Progenitor cell of endocrine pancreas (in vitro differentiated cells): ENCODE results near the gene IL21R. TPM values are rescaled to one million over a fixed set of nuclear protein-coding genes. Genes with fewer than 3 reads are reported as not detected.

Experiments
- DNase-seq: peaks from one replicate; pipeline ENCODE4 v3.0.0; 2021; ENCODE audit warnings: low spot score; ENCODE audit not compliant: unreplicated experiment
- H3K27ac Mint-ChIP-seq: 2 replicates; pipeline ENCODE4 v1.8.0; 2021; ENCODE audit warnings: mild to moderate bottlenecking, moderate library complexity, mixed read lengths
- H3K27me3 Mint-ChIP-seq: 2 replicates; pipeline ENCODE4 v1.8.0; 2021; ENCODE audit warnings: mixed read lengths
- H3K36me3 Mint-ChIP-seq: 2 replicates; pipeline ENCODE4 v1.8.0; 2022; ENCODE audit warnings: mixed read lengths; ENCODE audit not compliant: insufficient read depth
- H3K4me1 Mint-ChIP-seq: 2 replicates; pipeline ENCODE4 v1.8.0; 2021; ENCODE audit warnings: low read depth, mixed read lengths
- H3K4me3 Mint-ChIP-seq: 2 replicates; pipeline ENCODE4 v1.8.0; 2021; ENCODE audit warnings: low read depth, mild to moderate bottlenecking, moderate library complexity, mixed read lengths
- H3K9me3 Mint-ChIP-seq: 2 replicates; pipeline ENCODE4 v1.8.0; 2021; ENCODE audit warnings: low read depth, mixed read lengths
- total RNA-seq: library from RNA; stranded (reverse); gene quantifications from 2 replicates; pipeline ENCODE4 v1.2.1, GENCODE V29; 2021
- TF ChIP-seq, protein P1 (sequence below): fragments of 200-600 bp; sonication (generic); IDR thresholded peaks from one replicate; pipeline ENCODE4 v1.5.0; 2021; ENCODE audit warnings: antibody characterized with exemption, mild to moderate bottlenecking; ENCODE audit not compliant: unreplicated experiment

IL21R gene
- total RNA-seq, 1 donor from 2014 or later, result not detected

DNA sequence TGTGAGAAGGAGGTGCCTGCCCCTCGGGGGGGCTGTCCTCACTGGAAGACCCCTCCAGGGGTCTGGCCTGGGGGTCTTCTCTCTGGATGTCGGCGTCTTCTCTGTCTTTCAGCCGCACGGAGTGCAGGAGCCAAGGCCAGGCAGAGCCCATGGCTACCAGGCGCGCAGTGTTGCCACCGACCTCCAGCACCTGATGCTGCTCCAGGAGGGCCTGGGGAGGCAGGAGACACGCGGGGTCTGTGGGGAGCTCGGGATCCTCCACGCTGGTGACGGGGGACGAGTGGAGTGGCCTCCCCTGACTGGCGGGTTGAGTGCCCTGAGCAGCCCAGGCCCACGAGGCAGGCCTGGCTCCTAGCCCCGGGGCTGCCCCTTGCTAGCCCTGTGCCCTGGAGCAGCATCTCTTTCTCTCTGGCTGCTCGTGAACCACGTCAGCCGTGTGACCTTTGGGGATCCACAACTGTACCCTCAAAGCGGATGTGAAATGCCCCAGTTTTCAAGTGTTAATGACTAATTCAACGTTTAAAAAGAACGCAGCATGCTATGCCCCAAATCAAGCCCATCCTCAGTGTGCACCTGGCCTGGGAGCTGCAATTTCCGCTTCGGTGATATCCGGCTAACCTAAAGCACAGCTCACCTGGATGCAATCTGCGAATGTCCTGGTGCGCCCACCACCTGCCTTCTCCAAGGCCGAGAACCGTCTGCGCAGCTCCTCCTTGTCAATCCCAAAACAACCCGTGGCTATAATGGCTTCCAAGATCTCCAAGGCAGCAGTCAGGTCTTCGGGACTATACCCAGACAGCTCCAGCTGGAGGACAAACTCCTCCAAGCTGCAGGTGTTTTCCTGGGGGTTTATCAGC, 62.9 kb downstream of the IL21R start:
- TF ChIP-seq, protein P1, sequence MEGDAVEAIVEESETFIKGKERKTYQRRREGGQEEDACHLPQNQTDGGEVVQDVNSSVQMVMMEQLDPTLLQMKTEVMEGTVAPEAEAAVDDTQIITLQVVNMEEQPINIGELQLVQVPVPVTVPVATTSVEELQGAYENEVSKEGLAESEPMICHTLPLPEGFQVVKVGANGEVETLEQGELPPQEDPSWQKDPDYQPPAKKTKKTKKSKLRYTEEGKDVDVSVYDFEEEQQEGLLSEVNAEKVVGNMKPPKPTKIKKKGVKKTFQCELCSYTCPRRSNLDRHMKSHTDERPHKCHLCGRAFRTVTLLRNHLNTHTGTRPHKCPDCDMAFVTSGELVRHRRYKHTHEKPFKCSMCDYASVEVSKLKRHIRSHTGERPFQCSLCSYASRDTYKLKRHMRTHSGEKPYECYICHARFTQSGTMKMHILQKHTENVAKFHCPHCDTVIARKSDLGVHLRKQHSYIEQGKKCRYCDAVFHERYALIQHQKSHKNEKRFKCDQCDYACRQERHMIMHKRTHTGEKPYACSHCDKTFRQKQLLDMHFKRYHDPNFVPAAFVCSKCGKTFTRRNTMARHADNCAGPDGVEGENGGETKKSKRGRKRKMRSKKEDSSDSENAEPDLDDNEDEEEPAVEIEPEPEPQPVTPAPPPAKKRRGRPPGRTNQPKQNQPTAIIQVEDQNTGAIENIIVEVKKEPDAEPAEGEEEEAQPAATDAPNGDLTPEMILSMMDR, result no peak
- no peak overlapping the region for H3K27ac Mint-ChIP-seq
- no peak for DNase-seq
- H3K4me1 Mint-ChIP-seq, result no peaks in the 10 kb centered on the region
- no peaks in the 10 kb centered on the region for H3K9me3 Mint-ChIP-seq
- peaks cover 22% of the 10 kb centered on the region for H3K36me3 Mint-ChIP-seq
- no peaks in the 10 kb centered on the region for H3K27me3 Mint-ChIP-seq
- H3K4me3 Mint-ChIP-seq, result no peak overlapping the region

DNA sequence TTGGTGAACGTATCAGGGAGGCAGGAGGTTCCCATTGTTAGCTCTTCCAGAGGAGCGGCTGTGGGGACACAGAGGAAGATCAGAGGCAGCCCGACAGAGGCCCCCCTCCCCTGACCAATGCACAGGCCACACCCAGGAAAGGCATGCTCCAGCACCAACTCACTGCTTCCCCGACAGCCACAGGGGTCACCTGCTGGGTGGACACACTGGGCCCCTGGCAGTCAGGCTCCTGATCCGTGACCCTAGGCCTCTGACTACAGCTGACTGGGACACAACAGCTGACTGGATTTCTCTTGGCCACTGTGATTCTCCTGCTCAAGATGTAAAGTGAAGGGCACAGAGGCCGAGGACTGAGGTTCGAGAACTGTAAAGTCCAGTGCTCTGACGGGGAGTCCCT, 63.5 kb downstream of the IL21R start:
- no peak for DNase-seq
- H3K27ac Mint-ChIP-seq, result no peak overlapping the region
- H3K9me3 Mint-ChIP-seq, result no peaks in the 10 kb centered on the region
- no peaks in the 10 kb centered on the region for H3K4me1 Mint-ChIP-seq
- no peak overlapping the region for H3K4me3 Mint-ChIP-seq
- TF ChIP-seq, protein P1, result no peak
- peaks cover 27% of the 10 kb centered on the region for H3K36me3 Mint-ChIP-seq
- H3K27me3 Mint-ChIP-seq, result no peaks in the 10 kb centered on the region

DNA sequence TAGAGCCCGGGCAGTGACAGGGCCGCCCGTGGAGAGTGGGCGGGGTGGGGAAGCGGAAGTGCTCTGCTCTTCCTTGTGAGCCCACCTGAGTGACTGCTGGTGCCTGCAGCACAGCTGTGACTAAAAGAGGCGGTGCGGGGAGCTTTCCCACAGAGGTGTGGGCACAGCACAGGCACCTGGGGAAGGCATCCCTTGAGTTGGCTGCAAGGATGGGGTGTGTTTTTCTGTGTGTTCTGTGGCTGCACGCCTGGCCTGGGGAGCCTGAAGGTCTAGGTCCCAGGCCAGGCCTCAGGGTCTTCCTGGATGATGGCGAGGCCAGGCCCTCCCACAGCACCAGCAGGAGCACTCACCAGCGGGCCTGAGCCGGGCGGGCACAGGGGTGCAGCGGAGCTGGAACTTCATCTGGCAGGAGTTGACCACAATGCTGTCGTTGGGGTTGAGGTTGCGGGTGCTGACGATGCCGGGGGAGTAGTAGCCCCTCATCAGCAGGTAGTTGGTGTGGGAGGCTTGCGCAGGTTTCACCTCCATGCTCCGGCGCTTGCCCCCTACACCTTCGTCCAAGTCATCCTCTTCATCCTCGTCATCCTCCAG, 67.1 kb downstream of the IL21R start:
- Mint-ChIP-seq H3K4me3 (no peak overlapping the region), H3K9me3 (no peaks in the 10 kb centered on the region), H3K36me3 (peaks cover 40% of the 10 kb centered on the region), H3K27me3 (no peaks in the 10 kb centered on the region), H3K27ac (no peak overlapping the region), H3K4me1 (no peaks in the 10 kb centered on the region)
- DNase-seq, result no peak
- TF ChIP-seq, protein P1, result no peak

DNA sequence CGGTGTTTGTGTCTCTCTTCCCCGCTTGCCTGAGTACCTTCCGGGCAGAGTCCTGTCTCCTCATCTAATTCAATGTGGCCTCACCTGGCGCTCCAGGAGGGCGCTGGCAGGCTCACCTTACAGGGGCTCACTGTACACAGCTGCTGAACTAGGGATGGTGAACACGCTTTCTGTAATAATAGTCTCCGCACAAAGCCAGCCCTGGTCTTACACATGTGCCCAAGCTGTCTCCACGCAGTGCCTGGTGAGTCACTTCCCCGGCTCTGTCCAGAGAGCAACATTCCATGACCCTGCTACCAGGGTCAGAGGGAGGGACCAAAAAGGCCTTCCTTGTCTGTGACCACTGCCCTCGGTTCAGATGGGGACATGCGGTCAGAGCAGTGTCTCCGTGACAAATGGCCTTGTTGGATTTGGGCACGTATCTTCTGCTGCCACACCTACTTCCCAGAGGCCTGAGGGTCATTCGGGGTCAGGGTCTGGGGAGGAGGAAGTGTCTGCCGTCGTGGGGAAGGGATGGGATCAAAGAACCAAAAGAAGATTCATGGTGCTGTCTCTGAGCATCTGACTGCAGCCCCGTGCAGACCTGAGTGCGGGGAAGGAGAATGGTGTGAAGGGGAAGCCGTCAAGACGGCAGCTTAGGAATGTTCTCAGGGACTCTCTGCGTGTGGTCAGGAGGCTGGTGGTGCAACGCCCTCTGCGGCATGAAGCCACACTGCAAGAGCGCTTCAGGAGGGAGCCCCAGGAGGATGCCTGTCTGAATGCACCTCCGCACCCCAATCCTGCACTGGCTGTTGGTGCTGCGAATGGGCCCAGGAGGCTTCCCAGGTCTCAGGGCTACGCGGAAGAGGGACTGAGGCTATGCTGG, 68.8 kb downstream of the IL21R start:
- TF ChIP-seq, protein P1, result no peak
- Mint-ChIP-seq H3K36me3 (peaks cover 43% of the 10 kb centered on the region), H3K27ac (no peak overlapping the region), H3K4me1 (no peaks in the 10 kb centered on the region), H3K27me3 (no peaks in the 10 kb centered on the region), H3K9me3 (no peaks in the 10 kb centered on the region), H3K4me3 (no peak overlapping the region)
- DNase-seq, result no peak

DNA sequence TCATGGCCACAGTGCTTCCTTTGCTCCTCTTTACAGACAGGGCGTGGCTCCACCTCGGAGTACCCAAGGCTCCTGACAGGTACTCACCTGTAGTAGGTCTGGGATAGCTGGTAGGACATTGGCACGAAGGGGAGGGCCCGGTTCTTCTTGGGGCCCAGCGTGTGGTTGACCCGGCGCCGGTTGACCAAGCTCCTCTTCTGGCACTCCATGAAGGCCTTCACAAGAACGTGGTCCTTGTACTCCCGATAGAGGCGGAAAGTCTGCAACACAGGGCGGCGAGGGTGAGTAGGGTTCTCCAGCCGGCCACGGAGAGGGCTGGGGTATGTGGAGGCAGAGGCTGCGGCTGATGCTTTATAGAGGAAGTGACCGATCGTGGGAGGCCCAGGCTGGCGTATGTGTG, 69.7 kb downstream of the IL21R start:
- H3K4me1 Mint-ChIP-seq, result no peaks in the 10 kb centered on the region
- no peak for DNase-seq
- no peak overlapping the region for H3K27ac Mint-ChIP-seq
- no peak overlapping the region for H3K4me3 Mint-ChIP-seq
- TF ChIP-seq, protein P1, result no peak
- no peaks in the 10 kb centered on the region for H3K27me3 Mint-ChIP-seq
- peaks cover 39% of the 10 kb centered on the region for H3K36me3 Mint-ChIP-seq
- H3K9me3 Mint-ChIP-seq, result no peaks in the 10 kb centered on the region
